NCI-H82 treated with DMSO at 0.1 percent for 48 hours (cell line): Measurements from ENCODE around the gene CPO.

ENCODE experiments used
- DNase-seq: peaks from one replicate; lab custom pipeline; 2025; ENCODE audit not compliant: unreplicated experiment; lab: John Stamatoyannopoulos, UW

The CPO gene

DNA sequence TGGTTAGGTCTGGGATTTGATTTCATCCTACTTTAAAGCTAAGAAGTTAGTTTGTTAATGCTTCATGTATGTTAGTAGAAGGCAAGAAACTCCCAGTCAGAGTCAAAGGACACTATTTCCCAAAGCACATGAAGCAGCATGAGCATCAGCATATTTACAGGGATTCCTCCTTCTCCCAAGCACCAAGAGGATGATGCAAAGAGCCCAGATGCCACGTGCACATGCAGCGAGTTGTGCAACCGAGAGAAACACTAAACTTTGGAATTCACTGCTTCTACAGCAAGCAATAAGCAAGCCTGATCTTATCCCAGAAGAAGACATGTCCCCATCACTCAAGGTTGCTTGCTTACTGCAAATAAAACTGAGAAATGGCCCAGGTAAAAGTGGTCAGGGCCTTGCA, 32.5 kb downstream of the CPO start:
- no peak for DNase-seq

DNA sequence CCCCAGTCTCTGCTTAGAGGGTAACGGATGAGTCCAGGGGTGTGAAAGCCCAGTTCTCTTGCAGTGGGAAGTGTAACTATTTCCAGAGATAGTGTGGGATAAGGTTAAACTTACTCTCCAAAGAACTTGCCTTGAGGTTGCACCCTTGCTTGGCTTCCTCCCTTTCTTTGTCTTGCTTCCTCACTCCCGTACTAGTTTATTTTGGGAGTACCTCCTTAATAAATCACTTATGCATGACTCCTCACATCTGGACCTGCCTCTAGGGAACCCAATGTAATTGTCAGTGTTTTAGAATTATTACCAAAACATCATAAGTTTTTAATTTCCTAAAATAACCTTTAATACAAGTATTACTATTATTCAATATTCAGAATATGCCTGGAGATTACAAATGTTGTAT, 35.2 kb downstream of the CPO start:
- no peak for DNase-seq

DNA sequence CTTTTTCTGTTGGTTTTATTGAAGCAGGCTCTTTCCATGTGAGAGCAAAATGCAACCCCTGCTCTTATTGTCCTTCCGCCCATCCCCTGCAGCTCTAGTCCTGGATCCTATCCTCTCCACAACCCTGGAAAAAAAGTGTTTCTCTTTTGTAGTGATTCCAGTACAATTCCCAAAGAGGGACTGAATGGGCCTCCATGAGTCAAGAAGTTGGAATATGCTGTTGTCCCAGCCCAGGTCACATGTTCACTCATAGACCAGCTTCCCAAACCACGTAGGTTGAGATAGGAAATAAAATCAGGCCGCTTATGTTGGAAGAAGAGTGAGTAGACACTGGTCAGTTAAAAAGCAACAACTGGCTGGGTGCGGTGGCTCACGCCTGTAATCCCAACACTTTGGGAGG, 39.4 kb downstream of the CPO start:
- no peak for DNase-seq

DNA sequence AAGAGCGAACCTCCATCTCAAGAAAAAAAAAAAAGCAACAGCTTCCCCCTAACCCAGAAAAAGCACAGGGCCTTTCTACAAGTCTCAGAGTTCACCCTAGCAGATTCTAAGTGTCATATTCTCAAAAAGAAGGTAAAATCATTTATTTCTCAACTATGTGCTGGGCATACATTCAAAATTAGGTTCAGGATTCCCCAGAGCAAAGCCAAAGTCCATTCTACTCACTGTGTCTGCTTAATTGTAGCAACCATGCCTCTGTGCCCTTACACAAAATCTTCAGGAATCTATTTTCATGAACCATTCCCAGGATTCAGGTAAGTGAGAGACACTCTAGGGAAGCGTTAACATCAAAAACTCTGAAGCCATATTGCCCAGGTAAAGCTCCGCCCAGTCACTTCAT, 40.0 kb downstream of the CPO start:
- DNase-seq = no peak

DNA sequence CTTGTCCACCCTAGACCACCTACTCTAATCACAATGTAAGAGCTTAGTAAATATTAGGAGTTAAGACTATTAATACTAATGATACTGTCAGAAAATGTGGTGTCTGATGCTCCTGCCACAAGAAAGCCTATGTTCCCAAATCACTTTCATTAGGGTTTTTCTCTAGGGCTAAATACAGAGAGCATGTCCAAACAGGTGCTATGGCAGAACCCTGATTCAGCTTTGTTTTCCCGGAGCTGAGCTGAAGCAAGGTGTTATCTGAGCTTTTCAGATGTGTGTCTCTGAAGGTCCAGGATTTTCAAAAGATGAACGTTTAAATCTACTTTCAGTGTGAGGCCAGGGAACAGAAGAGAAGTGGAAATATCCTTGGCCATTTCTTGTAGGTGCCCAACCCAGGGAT, 40.6 kb downstream of the CPO start:
- no peak for DNase-seq

DNA sequence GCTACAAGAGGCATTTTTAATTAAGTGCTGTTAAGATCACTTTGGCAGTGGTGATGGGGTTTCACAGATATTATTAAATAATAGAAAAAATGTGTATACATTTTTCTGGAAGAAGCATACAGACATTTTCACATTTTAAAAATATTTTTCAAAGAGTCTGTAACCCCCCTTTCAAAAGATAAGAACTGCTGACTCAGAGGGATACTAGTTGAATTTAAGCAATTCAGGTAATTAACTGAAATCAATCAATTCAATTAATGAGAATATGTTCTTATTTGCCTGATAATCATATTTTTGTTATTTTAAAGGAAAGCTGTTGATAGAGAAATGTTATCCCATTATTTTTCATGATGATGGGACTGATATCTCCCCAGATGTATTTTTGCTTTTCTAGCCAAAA, 41.1 kb downstream of the CPO start:
- DNase-seq = no peak

DNA sequence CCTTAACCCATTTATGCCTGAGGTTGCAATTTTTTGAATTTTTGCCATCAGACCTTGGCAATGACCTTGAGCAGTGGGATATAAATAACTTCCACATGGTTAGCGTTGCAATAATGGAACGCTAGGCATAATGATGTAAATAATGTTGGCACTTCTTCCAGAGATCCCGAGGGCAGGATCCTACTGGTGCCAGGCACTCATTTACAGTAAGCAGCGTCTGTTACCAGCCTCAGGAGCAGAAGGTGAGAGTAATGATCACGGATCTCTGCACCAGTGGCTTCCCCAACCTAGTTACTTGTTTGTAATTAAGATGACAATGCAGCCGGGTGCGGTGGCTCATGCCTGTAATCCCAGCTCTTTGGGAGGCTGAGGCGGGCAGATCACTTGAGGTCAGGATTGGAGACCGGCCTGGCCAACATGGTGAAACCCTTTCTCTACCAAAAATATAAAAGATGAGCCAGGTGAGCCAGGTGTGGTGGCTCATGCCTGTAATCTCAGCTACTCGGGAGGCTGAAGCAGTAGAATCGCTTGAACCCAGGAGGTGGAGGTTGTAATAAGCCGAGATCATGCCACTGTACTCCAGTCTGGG, 41.9 kb downstream of the CPO start:
- DNase-seq = no peak

DNA sequence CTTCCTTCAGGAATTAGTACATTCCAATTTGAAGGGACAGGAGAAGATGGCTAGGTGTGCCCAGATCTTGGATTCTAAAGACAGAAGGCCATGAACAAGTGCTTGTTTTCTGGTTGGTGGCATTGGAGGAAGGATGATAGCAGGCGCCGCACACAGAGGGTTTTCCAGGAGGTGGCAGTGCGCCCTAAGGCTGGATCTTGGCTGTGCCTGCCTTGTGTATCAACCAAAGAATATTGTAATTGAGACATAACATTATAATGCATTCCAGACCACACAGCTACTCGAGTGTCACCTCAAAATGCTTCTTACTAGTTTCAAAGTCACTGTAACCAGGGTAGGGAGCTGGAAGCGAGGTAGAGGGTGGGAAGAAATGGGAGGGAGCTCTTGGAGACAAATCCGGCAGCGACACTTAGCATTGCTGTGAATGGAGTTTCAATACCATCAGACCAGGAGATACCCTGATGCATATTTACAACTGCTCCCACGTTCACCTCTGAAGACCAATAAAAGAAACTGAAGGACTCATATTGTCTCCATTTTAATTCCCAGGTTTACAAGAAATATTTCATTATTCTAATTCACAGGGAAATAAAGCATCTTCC, 42.5 kb downstream of the CPO start:
- DNase-seq = peak; percentile 48

DNA sequence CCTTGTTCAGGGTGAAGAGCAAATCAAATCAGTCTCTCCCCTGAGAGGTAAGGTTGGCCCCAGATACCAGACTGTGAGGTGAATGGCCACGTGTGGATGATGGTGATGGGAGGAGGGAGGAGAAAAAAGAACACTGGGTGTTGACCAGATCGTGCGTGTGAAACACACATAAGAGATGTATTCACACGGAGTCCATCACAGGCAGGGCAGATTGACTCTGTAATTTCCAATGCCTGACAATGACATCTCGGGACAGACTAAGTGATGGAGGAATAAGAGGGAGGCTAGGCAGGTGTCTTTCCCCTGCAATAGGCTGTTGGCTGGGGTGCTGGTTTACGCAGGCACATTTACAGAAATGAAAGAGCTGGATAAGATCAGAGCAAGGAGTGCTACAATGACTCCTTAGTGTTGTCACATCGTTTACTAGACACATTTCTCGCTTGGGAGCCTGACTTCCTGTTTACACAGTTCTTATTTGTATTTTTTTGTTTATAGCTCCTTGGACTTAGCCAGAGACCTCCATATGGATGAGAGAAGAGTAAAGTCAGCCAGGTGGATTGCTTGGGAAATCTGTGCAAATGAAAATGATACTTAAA, 43.1 kb downstream of the CPO start:
- DNase-seq = no peak

DNA sequence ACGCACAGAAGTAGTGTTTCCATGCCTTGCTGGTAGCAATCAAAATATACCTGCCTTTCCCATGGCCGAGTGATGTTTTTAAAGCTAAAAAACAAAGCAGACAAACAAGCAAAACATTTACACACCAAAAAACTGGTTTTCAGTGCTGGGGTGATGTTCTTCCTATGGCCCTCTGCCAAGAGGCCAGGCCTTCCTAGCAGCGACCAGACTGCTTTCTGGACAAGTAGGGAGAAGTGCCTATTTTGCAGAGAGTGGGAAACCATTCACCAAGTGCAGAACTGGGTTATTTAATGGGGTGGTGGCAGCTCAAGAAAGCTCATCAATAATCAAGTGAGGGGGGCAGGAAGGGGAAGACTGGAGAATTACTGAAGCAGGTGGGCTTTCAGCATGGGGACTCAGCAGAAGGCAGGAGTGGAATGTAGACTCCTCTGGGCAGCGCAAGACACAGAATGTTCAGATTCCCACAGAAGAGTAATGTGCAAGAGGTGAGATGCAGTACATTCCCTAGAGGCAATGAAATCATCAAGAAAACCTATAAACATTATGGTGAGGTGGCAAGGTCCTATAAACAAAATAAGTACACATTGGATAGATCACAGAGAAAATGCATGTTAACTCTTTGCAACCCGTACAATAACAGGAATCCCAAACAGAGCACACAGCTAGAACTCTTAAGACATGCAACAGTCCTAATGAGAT, 44.0 kb downstream of the CPO start:
- DNase-seq = no peak

DNA sequence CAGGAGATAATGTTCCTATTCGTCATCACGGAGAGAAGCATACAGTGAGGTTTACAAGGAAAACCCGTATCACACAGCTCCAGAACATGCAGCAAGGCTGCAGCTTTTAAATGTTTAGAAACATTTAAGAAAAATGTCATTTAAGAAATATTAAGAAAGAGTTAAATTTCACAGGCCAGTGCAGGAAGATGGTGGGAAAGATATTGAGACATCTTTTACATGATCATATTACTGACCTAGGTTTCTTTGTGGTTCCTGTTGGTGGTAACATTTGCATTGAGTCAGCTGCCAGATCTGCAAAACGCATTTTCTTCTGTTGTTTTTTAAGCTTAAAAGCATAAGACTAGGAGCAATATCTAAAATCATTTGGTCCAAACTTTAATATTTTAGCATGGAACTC, 44.9 kb downstream of the CPO start:
- DNase-seq = no peak

DNA sequence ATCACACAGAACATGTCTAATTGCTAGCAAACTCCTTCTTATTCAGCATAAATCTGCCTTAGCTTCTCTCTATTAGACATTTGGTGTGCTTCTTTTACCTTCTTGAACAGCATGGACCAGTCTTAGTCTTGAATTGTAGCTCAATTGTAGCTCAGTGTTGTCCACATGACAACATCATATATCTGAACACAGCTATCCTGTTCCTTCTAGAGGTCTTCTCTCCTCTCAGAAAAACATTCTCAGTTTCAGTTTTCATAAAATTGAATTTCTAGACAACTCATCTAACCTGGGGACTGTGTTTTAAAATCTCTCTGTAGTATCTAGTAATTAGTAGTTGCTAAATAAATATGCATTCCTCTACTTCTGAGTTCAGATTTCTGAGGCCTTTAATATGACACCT, 47.6 kb downstream of the CPO start:
- DNase-seq = no peak

DNA sequence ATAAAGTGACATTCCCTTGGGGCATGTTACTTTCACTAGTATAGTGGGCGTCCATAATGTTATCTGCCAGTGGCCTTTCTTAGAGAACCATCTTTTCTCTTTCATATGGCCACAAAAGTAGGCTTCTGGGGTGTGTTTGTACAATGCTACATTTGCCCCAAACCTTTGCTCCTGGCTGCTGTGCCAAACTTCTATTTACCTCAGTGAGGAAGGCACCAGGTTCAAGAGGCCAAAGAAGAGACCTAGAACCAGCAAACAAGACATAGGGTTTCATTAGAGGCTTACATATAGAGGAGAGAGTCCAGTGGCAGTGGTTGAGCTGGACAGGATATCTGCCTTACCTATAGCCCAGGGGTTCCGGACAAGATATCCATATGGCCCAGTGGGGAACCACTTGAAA, 48.5 kb downstream of the CPO start:
- DNase-seq = no peak

DNA sequence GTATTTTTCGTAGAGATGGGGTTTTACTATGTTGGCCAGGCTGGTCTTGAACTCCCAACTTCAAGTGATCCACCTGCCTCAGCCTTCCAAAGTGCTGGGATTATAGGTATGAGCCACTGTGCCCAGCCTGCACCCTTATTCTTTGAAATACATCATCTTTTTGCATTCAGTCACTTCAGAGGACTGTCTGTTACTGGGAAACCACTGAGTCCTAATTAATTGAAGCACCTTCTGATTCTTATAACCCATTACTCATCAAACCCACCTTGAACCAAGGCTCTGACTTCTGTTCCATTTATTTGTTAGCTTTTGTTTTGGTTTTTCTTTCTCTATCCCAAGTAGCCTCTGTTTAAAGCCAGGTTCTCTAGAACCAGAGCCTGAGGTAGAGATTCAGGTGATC, 49.6 kb downstream of the CPO start:
- no peak for DNase-seq

DNA sequence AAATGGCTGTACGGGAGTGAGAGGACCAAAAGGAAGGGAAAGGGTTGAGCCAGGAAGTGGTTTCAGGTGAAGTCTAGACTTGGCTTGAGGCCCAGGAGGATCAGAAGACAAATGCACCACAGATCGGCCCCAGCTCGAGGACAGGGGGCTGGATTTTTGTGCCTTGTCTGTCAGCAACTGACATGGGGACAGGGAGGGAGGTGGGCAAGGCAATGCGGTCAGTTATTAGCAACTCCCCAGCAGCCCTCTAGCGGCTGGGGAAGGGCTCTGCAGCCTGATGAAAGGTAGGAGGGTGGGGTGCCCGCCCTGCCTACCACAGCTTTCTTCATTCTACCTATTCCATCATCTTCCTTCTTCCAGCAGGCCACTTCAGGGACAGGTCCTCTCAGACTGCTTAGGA, 50.0 kb downstream of the CPO start:
- peak; percentile 18 for DNase-seq

DNA sequence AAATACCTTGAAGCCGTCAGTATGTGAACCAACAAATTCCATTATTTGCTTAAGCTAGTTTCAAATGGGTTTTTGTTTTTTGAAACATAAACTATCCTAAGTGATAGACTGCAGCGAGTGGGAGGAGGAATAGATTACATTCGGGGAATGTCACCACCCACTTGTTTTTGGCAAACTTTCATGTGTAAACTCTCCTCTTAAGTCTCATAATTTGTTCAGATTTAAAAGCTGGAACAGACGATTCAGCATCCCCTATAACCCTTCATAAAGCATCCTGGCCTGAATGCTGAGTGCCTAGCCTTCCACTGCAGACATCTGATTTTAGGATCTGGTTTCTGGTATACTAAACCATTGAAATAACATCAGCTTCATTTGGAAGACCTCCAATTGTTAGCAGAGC, 51.0 kb downstream of the CPO start:
- no peak for DNase-seq

DNA sequence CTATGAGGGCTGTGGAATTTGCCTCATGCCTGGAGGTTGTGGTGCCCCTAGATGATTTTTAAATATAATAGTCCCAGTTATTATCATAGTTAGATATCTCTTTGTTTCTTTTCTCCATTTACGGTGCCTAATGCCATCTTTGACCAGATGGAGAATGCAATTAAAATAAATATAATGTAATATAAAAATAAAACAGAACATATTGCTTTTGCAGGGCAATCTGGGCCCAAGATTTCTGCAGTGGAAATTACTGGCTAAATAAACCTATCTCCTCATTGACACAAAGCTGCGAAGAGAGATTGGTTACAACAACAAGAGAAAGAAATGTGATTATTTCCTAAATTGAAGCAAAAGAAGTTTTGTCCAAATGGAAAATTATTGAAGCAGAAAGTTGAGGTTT, 51.8 kb downstream of the CPO start:
- no peak for DNase-seq

DNA sequence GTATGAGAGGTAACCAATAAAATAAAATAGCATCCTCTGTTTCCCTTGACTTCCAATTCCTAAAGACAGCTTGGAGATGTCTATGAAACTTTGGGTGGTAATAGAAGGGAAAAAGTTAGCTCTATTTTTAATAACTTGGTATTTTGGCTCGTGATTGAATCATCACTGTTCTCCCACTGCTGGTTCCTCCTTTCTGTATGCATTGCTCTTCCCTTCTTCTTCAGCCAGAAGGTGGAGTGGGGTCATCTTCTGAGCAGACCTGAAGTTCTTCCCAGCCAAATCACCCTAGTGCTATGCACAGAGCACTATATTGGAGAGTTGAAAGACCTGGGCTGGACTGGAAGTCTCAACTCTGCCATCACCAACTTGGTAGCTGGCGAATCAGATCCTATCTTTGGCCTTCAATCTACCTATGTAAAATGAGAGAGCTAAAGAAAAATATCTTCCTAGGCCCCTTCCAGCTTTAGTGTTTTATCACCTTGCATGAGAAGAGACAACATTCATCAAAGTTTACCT, 54.1 kb downstream of the CPO start:
- no peak for DNase-seq

DNA sequence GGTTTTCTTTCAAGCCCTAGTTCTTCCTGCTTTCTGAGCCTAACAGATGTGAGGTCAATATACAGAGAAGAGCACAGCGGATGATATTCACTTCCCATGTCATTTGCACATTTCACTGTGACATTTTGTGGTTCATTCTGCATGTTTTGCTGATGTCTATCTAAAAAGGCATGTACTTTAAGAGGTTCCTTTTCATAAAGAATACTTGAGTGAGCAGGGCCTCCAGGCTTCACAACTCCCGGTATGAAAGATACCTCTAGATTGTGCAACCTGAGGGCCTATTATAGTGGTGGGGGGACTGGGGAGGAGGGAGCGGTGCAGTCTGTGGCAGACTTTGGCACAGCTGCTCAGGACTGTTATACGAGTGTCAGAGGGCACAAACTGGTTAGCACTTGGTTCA, 54.6 kb downstream of the CPO start:
- DNase-seq = no peak

DNA sequence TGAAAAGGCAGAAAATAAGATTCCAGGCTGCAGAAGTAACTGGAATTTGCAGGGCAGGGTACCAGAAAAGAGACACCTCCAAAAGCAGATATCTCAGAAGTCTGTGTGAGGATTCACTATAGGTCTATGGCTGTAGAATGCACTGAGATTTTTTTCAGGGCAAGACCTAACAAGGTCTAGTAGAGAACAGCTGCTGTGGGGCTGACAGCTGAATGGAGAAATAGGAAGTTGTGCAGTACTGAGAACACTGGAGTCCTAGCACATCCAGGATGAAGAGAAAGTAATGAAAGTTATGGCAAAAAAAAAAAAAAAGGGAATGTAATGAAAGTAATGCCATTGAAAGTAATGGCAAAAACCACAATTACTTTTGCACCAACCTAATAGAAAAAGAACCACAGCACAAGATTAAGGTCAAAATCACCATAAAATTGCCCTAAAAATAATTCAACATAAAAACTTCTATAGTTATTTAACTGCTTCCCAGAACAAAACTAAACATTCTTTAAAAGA, 57.3 kb downstream of the CPO start:
- no peak for DNase-seq

DNA sequence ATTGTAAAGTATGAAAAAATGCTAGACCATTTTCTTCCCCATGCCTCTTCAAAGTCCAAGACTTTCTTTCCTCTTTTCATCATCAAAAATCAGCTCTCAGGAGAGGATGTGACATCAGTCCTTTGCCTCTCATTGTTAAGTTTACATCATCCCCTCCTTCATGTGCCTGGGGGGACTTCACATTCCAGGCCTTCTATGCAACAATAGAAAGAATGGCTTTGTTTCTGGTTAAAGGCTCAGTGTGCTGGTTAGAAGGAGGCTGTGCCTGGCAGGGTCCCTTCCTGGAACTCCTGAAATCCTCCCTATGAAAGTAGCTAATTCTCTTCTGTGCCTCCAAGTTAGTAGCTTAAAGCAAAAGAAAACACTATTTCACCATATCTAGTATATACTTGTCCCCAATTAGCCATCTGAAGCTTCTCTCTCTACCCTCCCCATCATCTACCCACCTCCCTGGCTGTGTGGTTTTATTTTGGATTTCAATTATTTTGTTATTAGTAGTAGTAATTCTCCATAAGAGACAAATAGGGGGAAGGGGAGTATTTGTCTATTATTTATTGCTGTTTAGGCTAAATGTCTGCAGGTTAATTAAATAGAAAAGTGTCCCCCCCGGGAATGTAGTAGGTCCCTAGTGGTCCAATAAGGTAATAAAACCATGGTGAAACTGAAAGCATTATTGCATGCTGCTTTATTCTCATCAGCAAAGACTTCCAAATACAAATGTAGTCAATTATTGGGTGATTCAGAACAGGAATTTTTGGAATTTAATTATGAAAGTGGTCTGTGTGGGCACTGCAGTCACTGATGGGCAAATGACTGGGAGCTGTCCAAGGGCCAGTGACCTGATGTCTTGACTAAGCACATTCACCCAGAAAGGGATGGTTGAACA, 69.0 kb downstream of the CPO start:
- DNase-seq = no peak
